Stimulated activated effector memory CD8-positive, alpha-beta T cell treated with anti-CD3 and anti-CD28 coated beads, Interleukin-12 subunit alpha, Interleukin-12 subunit beta, amount 100 ng/mL, for 72 hours (primary cell): Measurements from ENCODE around the gene LCN2.
"Not testable (repeated sequence)": the region's sequence is repeated elsewhere in the genome, so short reads cannot be mapped to it uniquely, and the experiment has no call there.

Source experiments
- ATAC-seq: fragments of 150-1000 bp; cut with Tn5 transposase; 2 replicates; pipeline ENCODE4 v1.10.0; 2021
- DNase-seq, 2 donors: peaks; one replicate each; pipeline ENCODE4 v3.0.0; 2021 to 2022; ENCODE audit warnings: low spot score in 2 of 2
- H3K27ac Mint-ChIP-seq: one replicate; pipeline ENCODE4 v1.8.0; 2022; ENCODE audit warnings: mild to moderate bottlenecking, mixed read lengths
- H3K36me3 Mint-ChIP-seq: one replicate; pipeline ENCODE4 v1.8.0; 2022; ENCODE audit warnings: mild to moderate bottlenecking, mixed read lengths
- H3K4me1 Mint-ChIP-seq: one replicate; pipeline ENCODE4 v1.8.0; 2022; ENCODE audit warnings: mixed read lengths
- H3K4me3 Mint-ChIP-seq: one replicate; pipeline ENCODE4 v1.8.0; 2022; ENCODE audit warnings: mild to moderate bottlenecking, mixed read lengths
- H3K9me3 Mint-ChIP-seq: one replicate; pipeline ENCODE4 v1.8.0; 2022; ENCODE audit warnings: mixed read lengths

Gene LCN2

DNA sequence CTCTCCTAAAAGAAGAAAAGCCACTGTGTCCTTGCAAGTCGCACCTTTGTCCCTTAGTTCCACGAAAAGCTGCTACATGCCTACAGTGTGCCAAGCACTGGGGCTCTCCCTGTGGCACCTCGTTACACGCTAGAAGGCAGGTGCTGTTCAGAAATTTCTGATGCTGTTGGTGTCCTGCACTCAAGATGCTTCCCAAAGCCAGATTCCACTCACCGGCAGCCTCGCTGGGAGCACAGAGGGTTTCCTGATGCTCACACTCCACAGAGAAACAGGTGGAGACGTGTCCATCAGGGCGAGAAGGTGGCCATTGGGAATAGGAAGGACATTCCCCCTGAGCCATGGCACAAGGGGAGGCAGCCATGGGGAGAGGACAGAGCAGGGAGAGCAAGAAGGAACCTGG, 17.9 kb upstream of the LCN2 start:
- not testable (repeated sequence) for H3K9me3 Mint-ChIP-seq, H3K4me3 Mint-ChIP-seq, H3K27ac Mint-ChIP-seq, ATAC-seq, H3K36me3 Mint-ChIP-seq, DNase-seq
- peaks cover 26% of the 10 kb centered on the region for H3K4me1 Mint-ChIP-seq

GRCh38 chr9:128132139-128132538, 17.1 kb upstream of the LCN2 start:
- ATAC-seq, H3K4me3 Mint-ChIP-seq, H3K9me3 Mint-ChIP-seq, H3K36me3 Mint-ChIP-seq, H3K27ac Mint-ChIP-seq, DNase-seq: not testable (repeated sequence)
- H3K4me1 Mint-ChIP-seq, result peaks cover 24% of the 10 kb centered on the region

- DNase-seq, H3K9me3 Mint-ChIP-seq, H3K4me3 Mint-ChIP-seq, H3K4me1 Mint-ChIP-seq, ATAC-seq, H3K36me3 Mint-ChIP-seq, H3K27ac Mint-ChIP-seq: not testable (repeated sequence)
Observed at GRCh38 chr9:128135561-128135960, 13.7 kb upstream of the LCN2 start.

GRCh38 chr9:128136816-128137793, 12.1 kb upstream of the LCN2 start:
- peak; percentile 34 for ATAC-seq
- Mint-ChIP-seq H3K9me3 (no peaks in the 10 kb centered on the region), H3K4me3 (no peak overlapping the region), H3K36me3 (no peaks in the 10 kb centered on the region), H3K4me1 (peaks cover 8% of the 10 kb centered on the region), H3K27ac (peak overlapping the region; percentile 64)
- DNase-seq, result no peak

DNA sequence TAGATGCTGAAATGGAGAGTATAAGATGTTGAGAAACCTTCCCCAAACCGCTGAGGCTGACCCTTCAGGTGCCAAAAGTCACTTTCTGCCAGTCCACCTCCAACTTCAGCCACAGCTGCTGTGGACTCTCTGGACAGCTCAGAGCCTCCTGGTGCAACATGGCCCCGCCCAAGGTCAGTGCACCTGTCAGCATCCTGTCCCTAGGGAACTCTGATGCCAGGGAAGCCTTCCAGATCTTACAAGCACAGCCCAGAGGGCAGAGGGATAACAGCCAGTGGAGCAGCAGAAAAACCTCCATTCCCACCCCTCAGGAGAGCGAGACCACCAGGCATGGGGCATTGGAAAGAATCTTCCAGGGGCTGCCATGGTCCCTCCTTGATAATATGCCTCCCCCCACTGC, 11.3 kb upstream of the LCN2 start:
- Mint-ChIP-seq H3K4me1 (peaks cover 11% of the 10 kb centered on the region), H3K27ac (peak overlapping the region; percentile 64), H3K9me3 (no peaks in the 10 kb centered on the region), H3K4me3 (no peak overlapping the region), H3K36me3 (no peaks in the 10 kb centered on the region)
- DNase-seq, result no peak
- ATAC-seq, result no peak

DNA sequence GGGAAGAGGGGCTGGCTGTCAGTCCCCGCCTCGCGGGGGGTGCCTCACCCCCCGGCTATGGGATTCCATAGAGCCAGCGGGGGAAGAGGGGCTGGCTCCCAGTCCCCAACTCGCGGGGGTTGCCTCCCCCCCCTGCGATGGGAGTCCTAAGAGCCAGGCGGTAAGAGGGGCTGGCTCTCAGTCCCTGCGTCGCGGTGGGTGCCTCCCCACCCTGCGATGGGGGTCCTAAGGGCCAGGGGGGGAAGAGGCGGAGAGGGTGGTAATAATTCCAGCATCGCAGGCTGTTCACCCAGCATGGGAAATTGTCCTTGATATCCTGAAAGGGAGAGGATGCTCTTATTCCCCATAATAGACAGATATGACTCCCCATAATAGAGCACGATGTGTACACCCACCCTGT, 9.6 kb upstream of the LCN2 start:
- H3K36me3 Mint-ChIP-seq, result no peaks in the 10 kb centered on the region
- H3K4me1 Mint-ChIP-seq, result peaks cover 11% of the 10 kb centered on the region
- no peak overlapping the region for H3K27ac Mint-ChIP-seq
- H3K9me3 Mint-ChIP-seq, result no peaks in the 10 kb centered on the region
- ATAC-seq, result no peak
- H3K4me3 Mint-ChIP-seq, result no peak overlapping the region
- DNase-seq, result no peak

GRCh38 chr9:128141604-128142003, 7.6 kb upstream of the LCN2 start:
- no peak for DNase-seq
- no peaks in the 10 kb centered on the region for H3K36me3 Mint-ChIP-seq
- ATAC-seq, result no peak
- H3K4me1 Mint-ChIP-seq, result peaks cover 6% of the 10 kb centered on the region
- no peak overlapping the region for H3K4me3 Mint-ChIP-seq
- peak overlapping the region; percentile 35 for H3K27ac Mint-ChIP-seq
- no peaks in the 10 kb centered on the region for H3K9me3 Mint-ChIP-seq

GRCh38 chr9:128142061-128142460, 7.2 kb upstream of the LCN2 start:
- ATAC-seq (no peak), DNase-seq (no peak)
- H3K4me3 Mint-ChIP-seq, result no peak overlapping the region
- H3K9me3 Mint-ChIP-seq, result no peaks in the 10 kb centered on the region
- H3K36me3 Mint-ChIP-seq, result no peaks in the 10 kb centered on the region
- H3K27ac Mint-ChIP-seq, result peak overlapping the region; percentile 35
- H3K4me1 Mint-ChIP-seq, result peaks cover 6% of the 10 kb centered on the region

GRCh38 chr9:128142596-128142995, 6.7 kb upstream of the LCN2 start:
- Mint-ChIP-seq H3K9me3 (no peaks in the 10 kb centered on the region), H3K27ac (peak overlapping the region; percentile 35), H3K4me3 (no peak overlapping the region), H3K4me1 (peaks cover 6% of the 10 kb centered on the region), H3K36me3 (no peaks in the 10 kb centered on the region)
- DNase-seq, result no peak
- ATAC-seq, result no peak

- H3K36me3 Mint-ChIP-seq, result no peaks in the 10 kb centered on the region
- DNase-seq (no peak), ATAC-seq (no peak)
- peaks cover 6% of the 10 kb centered on the region for H3K4me1 Mint-ChIP-seq
- H3K9me3 Mint-ChIP-seq, result no peaks in the 10 kb centered on the region
- peak overlapping the region; percentile 84 for H3K27ac Mint-ChIP-seq
- H3K4me3 Mint-ChIP-seq, result no peak overlapping the region
Observed at GRCh38 chr9:128143525-128144238, 5.6 kb upstream of the LCN2 start.

DNA sequence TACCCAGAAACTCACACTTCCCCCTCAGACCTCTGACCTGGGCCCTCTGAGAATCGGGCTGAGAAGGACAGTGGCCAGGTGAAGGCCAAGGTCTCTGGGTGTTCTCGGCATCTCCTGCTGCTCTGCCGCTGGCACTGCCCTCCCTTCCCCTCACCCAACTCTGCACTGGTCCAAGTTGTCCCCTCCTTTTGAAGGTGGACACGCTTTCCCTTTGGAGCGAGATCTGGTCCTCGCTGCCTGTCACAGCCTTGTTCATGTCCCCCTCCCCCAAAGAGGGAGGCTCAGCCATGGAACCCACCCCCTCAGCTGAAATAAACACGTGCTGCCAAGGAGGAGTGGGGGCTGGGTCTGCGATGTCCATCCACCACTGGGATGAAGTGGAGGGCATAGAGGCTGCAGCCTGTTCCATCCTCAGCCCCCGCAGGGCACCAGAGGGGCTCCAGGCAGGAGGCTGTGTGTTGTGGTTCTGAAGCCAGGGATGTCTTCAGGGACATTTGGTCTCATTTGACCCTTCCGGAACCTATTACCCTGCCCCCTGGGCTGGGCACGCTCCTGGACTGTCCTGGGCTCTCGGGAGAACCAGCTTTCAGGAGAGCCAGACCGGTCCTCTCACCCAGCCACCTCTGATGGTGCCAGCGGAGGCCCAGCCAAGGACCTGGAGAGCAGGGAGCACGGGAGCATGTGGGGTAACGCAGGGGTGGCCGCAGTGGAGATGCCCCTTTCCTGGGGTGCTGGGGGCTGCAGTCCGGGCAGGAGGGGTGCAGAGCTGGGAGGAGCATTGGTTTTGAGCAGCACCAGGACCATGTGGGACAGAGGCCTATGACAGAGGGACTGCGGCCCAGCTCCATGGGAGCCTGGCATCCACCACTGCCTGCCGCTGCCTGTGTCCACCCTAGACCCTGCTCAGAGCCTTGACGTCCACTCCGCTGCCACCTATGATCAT, 4.7 kb upstream of the LCN2 start:
- no peaks in the 10 kb centered on the region for H3K9me3 Mint-ChIP-seq
- no peak overlapping the region for H3K4me3 Mint-ChIP-seq
- H3K36me3 Mint-ChIP-seq, result no peaks in the 10 kb centered on the region
- DNase-seq (no peak), ATAC-seq (no peak)
- H3K4me1 Mint-ChIP-seq, result peaks cover 6% of the 10 kb centered on the region
- H3K27ac Mint-ChIP-seq, result no peak overlapping the region

GRCh38 chr9:128145536-128145935, 3.7 kb upstream of the LCN2 start:
- Mint-ChIP-seq H3K36me3 (no peaks in the 10 kb centered on the region), H3K4me1 (peaks cover 13% of the 10 kb centered on the region), H3K9me3 (no peaks in the 10 kb centered on the region), H3K4me3 (no peak overlapping the region), H3K27ac (no peak overlapping the region)
- ATAC-seq, result no peak
- no peak for DNase-seq

DNA sequence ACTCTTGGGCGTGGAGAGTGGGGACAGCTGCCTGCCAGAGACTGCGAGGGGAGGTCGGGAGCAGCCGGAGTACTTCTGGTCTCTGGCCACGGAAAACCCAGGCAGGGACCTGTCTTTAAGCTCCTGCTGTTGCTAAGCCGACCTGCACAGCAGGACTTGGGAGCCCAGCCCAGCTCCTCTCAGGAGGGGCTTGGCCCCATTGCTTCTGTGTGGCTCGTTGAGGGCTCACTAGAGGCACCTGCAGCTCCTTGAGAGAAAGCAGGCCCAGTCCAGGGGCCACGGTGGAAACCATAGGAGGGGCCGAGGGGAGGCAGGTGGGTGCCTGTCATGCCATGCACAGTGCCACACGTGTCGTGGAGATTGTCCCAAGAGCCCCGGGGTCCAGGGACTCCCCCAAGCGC, 3.3 kb upstream of the LCN2 start:
- Mint-ChIP-seq H3K4me1 (peaks cover 17% of the 10 kb centered on the region), H3K9me3 (no peaks in the 10 kb centered on the region)
- peak; percentile 11 for ATAC-seq

DNA sequence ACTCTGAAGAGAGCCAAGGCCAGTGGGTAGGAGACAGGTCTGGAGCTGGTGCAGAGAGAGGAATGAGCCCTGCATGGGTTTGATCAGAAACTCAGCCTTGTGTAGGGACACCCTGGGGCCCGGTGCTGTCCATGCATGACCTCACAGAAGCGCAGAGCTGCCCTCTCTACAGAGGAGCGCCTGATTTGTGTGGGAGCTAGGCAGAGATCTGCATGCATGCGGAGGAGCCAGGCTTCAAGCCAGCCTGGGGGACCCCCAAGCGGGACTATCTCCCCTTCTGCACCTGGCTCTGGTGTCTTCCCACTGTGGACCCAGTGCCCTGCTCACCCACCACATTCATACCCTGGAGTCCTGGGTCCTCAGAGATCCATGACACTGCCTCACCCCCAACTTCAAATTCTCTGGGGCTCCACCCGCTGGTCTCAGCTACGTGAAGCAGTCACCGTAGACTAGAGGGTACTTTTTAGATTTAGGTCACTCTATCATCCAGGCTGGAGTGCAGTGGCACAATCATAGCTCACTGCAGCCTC, 2.6 kb upstream of the LCN2 start:
- H3K9me3 Mint-ChIP-seq, result no peaks in the 10 kb centered on the region
- H3K36me3 Mint-ChIP-seq, result no peaks in the 10 kb centered on the region
- ATAC-seq (no peak), DNase-seq (no peak)
- peaks cover 19% of the 10 kb centered on the region for H3K4me1 Mint-ChIP-seq
- H3K4me3 Mint-ChIP-seq, result no peak overlapping the region
- no peak overlapping the region for H3K27ac Mint-ChIP-seq

More for the DNA sequence above, 3.3 kb upstream of the LCN2 start:
- DNase-seq, result no peak
- no peak overlapping the region for H3K4me3 Mint-ChIP-seq
- no peak overlapping the region for H3K27ac Mint-ChIP-seq
- no peaks in the 10 kb centered on the region for H3K36me3 Mint-ChIP-seq
